Heart left ventricle (tissue), 16 donors: ENCODE data around the gene BEAN1. TPM values are rescaled to one million over a fixed set of nuclear protein-coding genes. Genes with fewer than 3 reads are reported as not detected.
"Not testable (repeated sequence)": the region's sequence is repeated elsewhere in the genome, so short reads cannot be mapped to it uniquely, and the experiment has no call there.

Experiments used
- ATAC-seq, 4 donors: fragments of 200-7000 bp; cut with Tn5 transposase; one replicate each; pipeline ENCODE4 v1.9.1; 2020 to 2022; ENCODE audit warnings: moderate library complexity in 4 of 4, mild to moderate bottlenecking in 3 of 4, moderate number of reproducible peaks in 1 of 4
- DNase-seq, 5 donors: peaks; one replicate each; pipeline ENCODE4 v3.0.0-alpha.2; 2020
- H3K27ac ChIP-seq, 12 donors: fragments of 200-600 bp; sonication (generic) in 4 of 12; one replicate each; pipeline versions ENCODE4 v1.5.0 to v1.8.0; 2016 to 2022; ENCODE audit warnings: mild to moderate bottlenecking in 2 of 12
- H3K27me3 ChIP-seq, 9 donors: fragments of 200-600 bp; sonication (generic) in 2 of 9; one replicate each; pipeline versions ENCODE4 v1.5.1 to v1.8.0; 2016 to 2022; ENCODE audit warnings: mild to moderate bottlenecking in 3 of 9
- H3K36me3 ChIP-seq, 9 donors: fragments of 200-600 bp; sonication (generic) in 2 of 9; one replicate each; pipeline versions ENCODE4 v1.5.0 to v1.8.0; 2018 to 2022; ENCODE audit warnings: mild to moderate bottlenecking in 2 of 9
- H3K4me1 ChIP-seq, 12 donors: fragments of 200-600 bp; sonication (generic) in 4 of 12; one replicate each; pipeline versions ENCODE4 v1.5.0 to v1.8.0; 2016 to 2022; ENCODE audit warnings: mild to moderate bottlenecking in 3 of 12
- H3K4me3 ChIP-seq, 12 donors: fragments of 200-600 bp; sonication (generic) in 4 of 12; one replicate each; pipeline versions ENCODE4 v1.5.0 to v1.8.0; 2017 to 2022; ENCODE audit warnings: mild to moderate bottlenecking in 9 of 12, moderate library complexity in 4 of 12
- H3K9me3 ChIP-seq, 12 donors: fragments of 200-600 bp; sonication (generic) in 4 of 12; one replicate each; pipeline versions ENCODE4 v1.5.0 to v1.8.0; 2016 to 2022; ENCODE audit warnings: mild to moderate bottlenecking in 1 of 12
- POLR2A ChIP-seq, 2 donors: fragments of 450-650 bp; IDR thresholded peaks; one replicate each; pipeline ENCODE4 v1.6.1; 2017; ENCODE audit warnings: antibody characterized with exemption in 2 of 2, mild to moderate bottlenecking in 2 of 2, moderate library complexity in 2 of 2
- whole genome bisulfite sequencing, 4 donors: extraction: QIAGEN DNeasy Blood & Tissue Kit in 2 of 4; methylation state at CpG; one replicate each; pipeline versions ENCODE4 v1.1.5 to v1.1.7; 2013 to 2018; 5-methylcytosine and 5-hydroxymethylcytosine counted together
- intact Hi-C, 10 donors: fragments of 100-400 bp; cut with DNase I; formaldehyde crosslinking; loops; one replicate each; pipeline versions ENCODE4 v1.11.1 to v1.14.2; 2022
- polyA plus RNA-seq, 2 donors: library from polyadenylated mRNA; stranded (reverse); fragments of 200-250 nt; gene quantifications; one replicate each; pipeline ENCODE4 v1.2.3, GENCODE V29; 2013
- total RNA-seq, 9 donors: library from RNA; depleted of rRNA in 2 of 9; stranded (reverse); fragments of >200 nt in 2 of 9; fragmentation: NEBNext Ultra II Directional in 3 of 9; extraction: Animal tissue kit (Norgen Biotek cat#: 25700) in 3 of 9; gene quantifications; one replicate each; pipeline versions ENCODE4 v1.1.0 to v1.2.4, GENCODE V29; 2016 to 2023
- TF ChIP-seq, protein P1 (sequence below), 12 donors: fragments of 200-600 bp; sonication (generic) in 4 of 12; IDR thresholded peaks; one replicate each; pipeline versions ENCODE4 v1.5.0 to v1.8.0; 2018 to 2022; ENCODE audit warnings: antibody characterized with exemption in 12 of 12, mild to moderate bottlenecking in 5 of 12
- donor health status: ischemic (EF 13 %, LVEDD 7.1; RV severe dilation, severe dysfunction).
- donor health status: healthy with polysubstance abuse.
- donor health status: DM: no; HTN: yes; CAD: no.
- donor health status: DM: no; HTN: no; CAD: no.
- donor health status: ischemic (EF 25% LVEDD 6.9; RV normal size, moderate dysfunction).
- donor health status: ischemic (EF 25% LVEDD 5.7; RV mildly dilated, moderate dysfunction).
- donor health status: healthy.
- donor health status: DM: yes; HTN: yes; CAD: no.
- donor health status: ischemic (EF 35%, LVEDD 5.7; RV mildly dilated, moderate dysfunction).
- donor health status: nonischemic (EF 11% LVEDD 7.7; RV severe dilation, severe dysfunction).
- donor health status: DM: yes; HTN: yes; CAD: no.
- donor health status: PGD.
- donor health status: ischemic (EF 29% LVEDD 5.4; RV normal size, mild dysfunction).
- donor health status: nonischemic (EF 23%, LVEDD 6.1; RV moderate dilation, normal function).

Gene BEAN1
- total and polyA plus RNA-seq, 11 donors: 0.30 to 8.8 (median 1.5) TPM

- ATAC-seq (no peak), DNase-seq (no peak)
- H3K27ac ChIP-seq: peak overlapping the region in 9 of 12 donors; percentile 10 to 84 (median 63)
- H3K9me3 ChIP-seq: no peaks in the 10 kb centered on the region
- no peaks in the 10 kb centered on the region for H3K27me3 ChIP-seq
- intact Hi-C loops: loop anchor here in 1 of 10 donors (5.0 kb wide), 1 partner anchor 39 kb away; the partner anchor contains the start of genes CKLF and TK2
- WGBS, 4 donors: 82 to 89% (median 85%) methylated on average over 8 of the region's 8 CpGs
- no peak overlapping the region for H3K4me3 ChIP-seq
- peaks cover 18 to 76% (median 59%) of the 10 kb centered on the region in 12 donors for H3K4me1 ChIP-seq
- TF ChIP-seq, protein P1, sequence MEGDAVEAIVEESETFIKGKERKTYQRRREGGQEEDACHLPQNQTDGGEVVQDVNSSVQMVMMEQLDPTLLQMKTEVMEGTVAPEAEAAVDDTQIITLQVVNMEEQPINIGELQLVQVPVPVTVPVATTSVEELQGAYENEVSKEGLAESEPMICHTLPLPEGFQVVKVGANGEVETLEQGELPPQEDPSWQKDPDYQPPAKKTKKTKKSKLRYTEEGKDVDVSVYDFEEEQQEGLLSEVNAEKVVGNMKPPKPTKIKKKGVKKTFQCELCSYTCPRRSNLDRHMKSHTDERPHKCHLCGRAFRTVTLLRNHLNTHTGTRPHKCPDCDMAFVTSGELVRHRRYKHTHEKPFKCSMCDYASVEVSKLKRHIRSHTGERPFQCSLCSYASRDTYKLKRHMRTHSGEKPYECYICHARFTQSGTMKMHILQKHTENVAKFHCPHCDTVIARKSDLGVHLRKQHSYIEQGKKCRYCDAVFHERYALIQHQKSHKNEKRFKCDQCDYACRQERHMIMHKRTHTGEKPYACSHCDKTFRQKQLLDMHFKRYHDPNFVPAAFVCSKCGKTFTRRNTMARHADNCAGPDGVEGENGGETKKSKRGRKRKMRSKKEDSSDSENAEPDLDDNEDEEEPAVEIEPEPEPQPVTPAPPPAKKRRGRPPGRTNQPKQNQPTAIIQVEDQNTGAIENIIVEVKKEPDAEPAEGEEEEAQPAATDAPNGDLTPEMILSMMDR (IDR thresholded peaks at IDR 0.05): no peak
- no peak for TF ChIP-seq POLR2A (IDR thresholded peaks at IDR 0.05)
- peaks cover 0 to 36% (median 5%) of the 10 kb centered on the region in 9 donors for H3K36me3 ChIP-seq
These were observed 86.1 kb downstream of the BEAN1 start for GRCh38 chr16:66513111-66513723.

- DNase-seq, ATAC-seq, H3K4me3 ChIP-seq, H3K27me3 ChIP-seq, H3K27ac ChIP-seq, H3K9me3 ChIP-seq: not testable (repeated sequence)
- Histone ChIP-seq H3K36me3 (peaks cover 0 to 32% (median 5%) of the 10 kb centered on the region in 9 donors), H3K4me1 (peaks cover 21 to 79% (median 63%) of the 10 kb centered on the region in 12 donors)
- 95 to 100% (median 98%) methylated on average over 7 to 13 of the region's 17 CpGs for WGBS, 4 donors
- intact Hi-C loops: loop anchor here in 1 of 10 donors (5.0 kb wide), 1 partner anchor 38 kb away; the partner anchor contains the start of genes CKLF and TK2
These were observed 87.3 kb downstream of the BEAN1 start for GRCh38 chr16:66514391-66514790.

DNA sequence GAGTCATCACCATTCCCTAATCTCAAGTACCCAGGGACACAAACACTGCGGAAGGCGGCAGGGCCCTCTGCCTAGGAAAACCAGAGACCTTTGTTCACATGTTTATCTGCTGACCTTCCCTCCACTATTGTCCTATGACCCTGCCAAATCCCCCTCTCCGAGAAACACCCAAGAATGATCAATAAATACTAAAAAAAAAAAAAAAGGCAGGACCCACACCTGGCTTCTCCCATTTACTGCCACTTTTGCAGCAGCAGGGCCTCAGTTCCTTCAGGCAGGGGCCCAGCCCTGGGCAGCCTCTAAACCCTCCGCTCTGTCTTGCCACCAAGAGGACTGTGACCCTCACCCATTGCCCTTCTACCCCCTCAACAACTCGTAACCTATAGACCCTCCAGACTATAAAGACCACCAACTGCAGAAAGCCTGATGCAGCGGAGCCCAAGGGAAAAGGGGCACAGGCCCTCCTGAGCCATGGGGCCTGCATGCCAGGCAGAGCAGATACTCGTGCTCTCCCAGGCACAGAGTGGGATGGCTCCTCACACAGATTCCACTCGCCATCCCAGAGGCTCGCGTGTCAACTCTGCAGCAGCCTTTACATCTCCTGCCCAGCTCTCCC lies 88.0 kb downstream of the BEAN1 start:
- H3K4me1 ChIP-seq: peaks cover 21 to 86% (median 70%) of the 10 kb centered on the region in 12 donors
- ATAC-seq, H3K27me3 ChIP-seq, H3K4me3 ChIP-seq, DNase-seq, H3K9me3 ChIP-seq: not testable (repeated sequence)
- peak overlapping the region in 10 of 12 donors; percentile 74 to 100 (median 96) for H3K27ac ChIP-seq
- intact Hi-C loops: loop anchor here in 3 of 10 donors (5.0 kb wide), 2 partner anchors 37 to 92 kb away; partner anchors contain the start of genes CKLF (in 2 of the 3) and TK2 (in 2 of the 3)
- H3K36me3 ChIP-seq: peaks cover 0 to 32% (median 5%) of the 10 kb centered on the region in 9 donors
- 90 to 96% (median 92%) methylated on average over 7 to 10 of the region's 10 CpGs for WGBS, 4 donors

- no peak for DNase-seq
- ATAC-seq: peak in 2 of 4 donors; percentile 1 to 3
- H3K27me3 ChIP-seq: no peaks in the 10 kb centered on the region
- intact Hi-C loops: loop anchor here in 5 of 10 donors (2.0 to 5.0 kb wide), 5 partner anchors 33 to 91 kb away; partner anchors contain the start of genes CKLF (in 2 of the 5) and TK2 (in 2 of the 5)
- H3K9me3 ChIP-seq: no peaks in the 10 kb centered on the region
- WGBS, 4 donors: 43 to 59% (median 53%) methylated on average over 9 to 12 of the region's 12 CpGs
- H3K36me3 ChIP-seq: peaks cover 0 to 28% (median 5%) of the 10 kb centered on the region in 9 donors
- peak overlapping the region; percentile 74 to 100 (median 96) for H3K27ac ChIP-seq
- TF ChIP-seq POLR2A (IDR thresholded peaks at IDR 0.05): no peak
- TF ChIP-seq, protein P1 (IDR thresholded peaks at IDR 0.05): peak in 11 of 12 donors; percentile 15 to 44 (median 32)
- peaks cover 21 to 87% (median 67%) of the 10 kb centered on the region in 12 donors for H3K4me1 ChIP-seq
- H3K4me3 ChIP-seq: peak overlapping the region in 3 of 12 donors; percentile 6 to 21 (median 20)
These were observed 88.8 kb downstream of the BEAN1 start for GRCh38 chr16:66515596-66516508.
